IPS-18a (cell line): ENCODE results near the gene IQCB1.

Experiments used
- H3K27ac ChIP-seq: one replicate; pipeline ENCODE4 v1.5.1; 2013; ENCODE audit warnings: low read length
- H3K27me3 ChIP-seq: one replicate; pipeline ENCODE4 v1.6.1; 2013; ENCODE audit warnings: mild to moderate bottlenecking, low read length; ENCODE audit not compliant: control insufficient read depth, insufficient read depth
- H3K36me3 ChIP-seq: one replicate; pipeline ENCODE4 v1.6.1; 2013; ENCODE audit warnings: low read depth, low read length; ENCODE audit not compliant: control insufficient read depth
- H3K4me1 ChIP-seq: one replicate; pipeline ENCODE4 v1.6.1; 2013; ENCODE audit warnings: low read depth, low read length; ENCODE audit not compliant: control insufficient read depth
- H3K4me3 ChIP-seq: one replicate; pipeline ENCODE4 v1.5.1; 2013; ENCODE audit warnings: low read length
- H3K9ac ChIP-seq: one replicate; pipeline ENCODE4 v1.6.1; 2013; ENCODE audit warnings: mild to moderate bottlenecking, low read length, moderate library complexity
- H3K9me3 ChIP-seq: one replicate; pipeline ENCODE4 v1.6.1; 2013; ENCODE audit warnings: low read depth, low read length; ENCODE audit not compliant: control insufficient read depth

The IQCB1 gene

DNA sequence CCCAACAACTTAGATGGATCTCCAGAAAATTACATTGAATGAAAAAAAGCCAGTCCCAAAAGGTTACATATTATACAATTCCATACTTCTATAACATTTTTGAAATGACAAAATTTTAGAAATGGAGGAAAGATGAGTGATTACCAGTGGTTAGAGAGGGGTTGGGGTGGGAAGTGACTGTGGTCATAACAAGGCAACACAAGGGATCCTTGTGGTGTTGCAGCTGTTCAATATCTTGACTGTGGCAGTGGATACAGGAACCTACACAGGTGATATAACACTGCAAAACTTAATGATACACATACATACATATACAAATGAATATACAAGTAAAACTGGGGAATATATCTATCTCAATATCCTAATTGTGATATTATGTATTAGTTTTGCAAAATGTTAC lies 95.0 kb downstream of the IQCB1 start:
- H3K27ac ChIP-seq = no peak overlapping the region
- no peaks in the 10 kb centered on the region for H3K4me1 ChIP-seq
- no peaks in the 10 kb centered on the region for H3K36me3 ChIP-seq
- H3K27me3 ChIP-seq = no peaks in the 10 kb centered on the region
- no peaks in the 10 kb centered on the region for H3K9me3 ChIP-seq
- H3K4me3 ChIP-seq = no peak overlapping the region
- H3K9ac ChIP-seq = no peak overlapping the region

DNA sequence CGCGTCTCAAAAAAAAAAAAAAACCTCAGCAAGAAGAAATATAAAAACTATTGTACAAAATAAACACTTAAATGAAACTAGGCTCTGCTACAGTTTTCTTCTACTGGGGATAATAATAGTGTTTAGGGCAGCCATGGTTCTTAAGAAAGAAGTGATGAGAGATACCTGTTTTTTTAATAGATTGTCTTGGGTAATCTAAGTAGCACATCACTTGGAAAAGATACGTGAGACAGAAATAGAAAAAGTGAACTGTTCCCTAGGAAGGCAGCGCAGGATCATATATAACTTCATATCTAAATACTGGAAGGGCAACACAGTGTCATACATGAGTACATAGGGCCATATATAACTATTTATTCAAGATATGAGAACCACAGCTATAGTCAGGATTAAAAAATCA lies 97.2 kb downstream of the IQCB1 start:
- Histone ChIP-seq H3K27me3 (no peaks in the 10 kb centered on the region), H3K9ac (no peak overlapping the region), H3K4me1 (no peaks in the 10 kb centered on the region), H3K9me3 (no peaks in the 10 kb centered on the region), H3K27ac (no peak overlapping the region), H3K36me3 (no peaks in the 10 kb centered on the region), H3K4me3 (no peak overlapping the region)

DNA sequence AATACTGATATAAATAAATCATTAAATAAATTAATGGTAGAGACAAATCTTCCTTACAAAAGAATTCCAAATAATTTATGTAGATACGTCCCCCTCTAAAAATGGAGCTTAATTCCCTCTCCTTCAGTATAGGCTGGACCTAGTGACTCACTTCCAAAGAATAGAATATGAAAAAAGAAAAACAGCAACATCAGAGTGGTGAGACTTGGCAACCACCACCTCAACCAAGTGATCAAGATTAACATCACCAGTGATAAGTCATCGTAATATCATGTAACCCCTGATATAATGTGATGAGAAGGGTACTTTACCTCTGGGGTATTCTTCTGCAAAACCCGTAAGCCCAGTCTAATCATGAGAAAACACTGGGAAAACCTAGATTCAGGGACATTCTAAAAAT lies 98.7 kb downstream of the IQCB1 start:
- Histone ChIP-seq H3K36me3 (no peaks in the 10 kb centered on the region), H3K4me3 (no peak overlapping the region), H3K27me3 (no peaks in the 10 kb centered on the region), H3K9me3 (no peaks in the 10 kb centered on the region), H3K9ac (no peak overlapping the region), H3K27ac (no peak overlapping the region), H3K4me1 (no peaks in the 10 kb centered on the region)

DNA sequence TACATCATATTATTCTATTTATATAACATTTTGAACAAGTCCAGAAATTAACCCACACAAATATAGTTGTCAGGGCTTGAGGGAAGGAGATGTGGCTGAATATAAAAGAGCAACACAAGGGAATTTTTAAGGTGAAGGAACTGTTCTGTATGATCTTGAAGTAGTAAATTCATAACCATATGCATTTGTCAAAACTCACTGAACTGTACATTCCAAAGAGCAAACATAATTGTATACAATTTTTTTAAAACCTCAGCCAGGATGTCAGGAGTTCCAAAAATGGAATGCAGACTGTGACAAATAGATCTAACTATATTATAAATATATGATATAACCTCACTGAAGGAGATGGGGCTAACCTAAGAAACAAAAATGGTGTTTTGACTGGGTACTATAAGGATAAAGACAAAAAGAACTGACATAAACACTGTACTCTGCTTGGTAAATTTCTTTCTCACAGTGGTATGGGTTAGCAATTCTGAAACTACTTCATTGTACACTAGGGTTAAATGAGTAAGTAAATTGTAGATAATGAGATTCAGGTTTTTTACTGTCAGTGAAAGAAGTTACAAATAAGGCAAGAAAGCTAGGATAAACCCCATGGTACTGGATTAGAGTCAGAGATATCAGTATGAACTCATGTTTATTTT lies 99.7 kb downstream of the IQCB1 start:
- no peak overlapping the region for H3K4me3 ChIP-seq
- no peak overlapping the region for H3K27ac ChIP-seq
- H3K9ac ChIP-seq = no peak overlapping the region
- H3K36me3 ChIP-seq = no peaks in the 10 kb centered on the region
- H3K27me3 ChIP-seq = no peaks in the 10 kb centered on the region
- H3K4me1 ChIP-seq = no peaks in the 10 kb centered on the region
- H3K9me3 ChIP-seq = no peaks in the 10 kb centered on the region

DNA sequence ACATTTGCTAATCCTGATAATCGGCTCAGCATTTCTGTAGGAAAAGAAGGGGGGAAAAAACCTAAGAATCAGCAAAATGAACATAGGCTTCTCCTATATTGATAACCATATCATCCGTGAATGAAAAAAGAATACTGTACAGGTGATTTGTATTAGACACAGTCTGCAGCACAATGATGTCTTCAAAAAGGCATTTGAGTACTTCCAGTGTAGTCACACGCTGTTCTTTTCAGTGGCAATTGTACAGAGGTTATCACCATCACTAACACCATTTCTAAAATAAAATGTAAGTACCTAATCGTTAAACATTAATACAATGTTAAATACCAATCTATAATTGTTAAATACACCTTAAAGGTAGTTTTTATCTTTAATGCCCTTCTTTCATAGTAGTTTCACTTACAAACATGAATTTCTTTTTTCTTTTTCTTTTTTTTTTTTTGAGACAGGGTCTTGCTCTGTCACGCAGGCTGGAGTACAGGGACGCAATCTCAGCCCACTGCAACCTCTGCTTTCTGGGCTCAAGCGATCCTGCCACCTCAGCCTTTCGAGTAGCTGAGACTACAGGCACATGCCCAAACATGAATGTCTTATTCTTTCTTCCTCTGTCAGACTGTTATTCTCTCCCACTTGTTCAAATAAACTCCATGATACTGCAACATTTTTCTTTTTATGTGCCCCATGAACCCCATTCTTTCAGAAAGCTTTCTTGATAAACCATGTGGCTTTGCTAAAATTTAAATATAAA lies 103.7 kb downstream of the IQCB1 start:
- Histone ChIP-seq H3K36me3 (peaks cover 16% of the 10 kb centered on the region), H3K4me1 (no peaks in the 10 kb centered on the region), H3K4me3 (no peak overlapping the region), H3K27ac (no peak overlapping the region), H3K9ac (no peak overlapping the region), H3K27me3 (no peaks in the 10 kb centered on the region), H3K9me3 (no peaks in the 10 kb centered on the region)

DNA sequence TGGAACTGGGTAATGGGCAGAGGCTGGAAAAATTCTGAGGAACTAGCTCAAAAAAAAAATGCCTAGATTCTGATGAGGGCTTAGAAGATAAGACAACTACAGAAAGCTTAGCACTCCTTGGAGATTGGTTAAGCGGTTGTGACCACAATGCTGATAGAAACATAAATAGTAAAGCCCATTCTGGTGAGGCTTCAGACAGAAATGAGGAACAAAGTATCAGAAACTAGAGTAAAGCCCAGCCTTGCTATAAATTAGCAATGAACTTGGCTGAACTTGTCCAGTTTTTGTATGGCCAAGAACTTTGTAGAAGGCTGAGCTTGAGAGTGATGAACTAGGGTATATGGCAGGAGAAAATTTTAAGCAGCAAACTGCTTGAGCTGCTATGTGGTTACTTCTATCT lies 110.7 kb downstream of the IQCB1 start:
- Histone ChIP-seq H3K27ac (no peak overlapping the region), H3K4me3 (no peak overlapping the region), H3K27me3 (no peaks in the 10 kb centered on the region), H3K4me1 (no peaks in the 10 kb centered on the region), H3K36me3 (peaks cover 50% of the 10 kb centered on the region), H3K9me3 (no peaks in the 10 kb centered on the region), H3K9ac (no peak overlapping the region)

DNA sequence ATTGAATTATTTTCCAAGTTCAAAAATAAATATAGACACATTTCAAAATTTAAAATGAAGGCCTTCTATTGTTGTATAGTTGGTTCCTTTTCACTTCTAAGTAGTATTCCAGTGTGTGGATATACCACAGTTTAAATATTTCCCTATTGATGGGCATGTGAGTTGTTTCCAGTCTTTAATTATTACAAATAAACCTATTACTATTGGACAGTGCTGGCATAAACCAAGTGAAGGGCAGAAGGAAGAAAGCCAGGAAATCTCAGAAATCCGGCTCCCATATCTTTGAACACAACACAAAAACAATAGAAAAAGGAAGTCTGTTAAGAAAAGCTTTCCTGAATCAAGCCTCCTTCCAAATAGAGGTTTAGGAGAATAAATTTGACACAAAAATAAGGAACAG lies 111.4 kb downstream of the IQCB1 start:
- H3K9me3 ChIP-seq = no peaks in the 10 kb centered on the region
- no peak overlapping the region for H3K9ac ChIP-seq
- H3K27ac ChIP-seq = no peak overlapping the region
- H3K36me3 ChIP-seq = peaks cover 48% of the 10 kb centered on the region
- H3K4me3 ChIP-seq = no peak overlapping the region
- no peaks in the 10 kb centered on the region for H3K27me3 ChIP-seq
- no peaks in the 10 kb centered on the region for H3K4me1 ChIP-seq

DNA sequence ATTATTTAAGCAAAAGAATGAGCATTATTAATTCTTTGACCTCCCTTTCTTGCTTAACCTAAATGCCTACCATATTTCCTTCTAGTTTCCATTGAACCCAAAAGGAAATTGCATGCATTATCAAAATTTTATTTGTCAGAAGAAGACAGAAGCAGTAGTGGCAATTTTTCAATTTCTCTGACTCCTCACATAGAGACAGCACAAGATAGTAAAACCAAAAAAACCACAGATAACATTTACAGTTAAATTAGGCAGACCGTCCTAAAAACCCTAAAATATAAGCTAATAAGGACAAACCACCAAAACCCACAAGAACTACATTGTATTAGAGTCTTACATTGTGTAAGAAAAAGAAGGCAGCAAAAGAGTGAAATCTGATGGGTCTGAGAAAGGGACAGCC lies 112.4 kb downstream of the IQCB1 start:
- Histone ChIP-seq H3K9me3 (no peaks in the 10 kb centered on the region), H3K27me3 (no peaks in the 10 kb centered on the region), H3K27ac (no peak overlapping the region), H3K36me3 (peaks cover 54% of the 10 kb centered on the region), H3K9ac (no peak overlapping the region), H3K4me1 (no peaks in the 10 kb centered on the region), H3K4me3 (no peak overlapping the region)

DNA sequence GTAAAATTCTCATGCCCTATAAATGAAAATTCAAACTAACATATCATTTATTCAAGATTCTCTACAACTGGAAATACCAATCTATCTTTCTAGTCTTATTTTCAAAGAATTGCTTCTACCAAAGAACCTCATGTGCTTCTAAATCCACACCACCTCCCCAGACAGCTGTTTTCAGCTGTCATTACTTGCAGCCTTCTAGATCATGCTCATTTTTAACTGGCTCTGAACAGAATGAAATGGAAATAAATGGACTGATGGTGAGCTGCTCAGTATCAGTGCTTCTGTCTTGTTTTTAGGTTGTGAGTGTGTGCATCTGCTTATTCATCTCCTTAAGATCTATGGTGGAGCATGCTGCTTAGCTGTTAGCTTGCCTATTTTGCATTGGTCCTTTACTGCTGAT lies 114.7 kb downstream of the IQCB1 start:
- Histone ChIP-seq H3K9ac (no peak overlapping the region), H3K27me3 (no peaks in the 10 kb centered on the region), H3K27ac (no peak overlapping the region), H3K4me1 (no peaks in the 10 kb centered on the region), H3K36me3 (peaks cover 57% of the 10 kb centered on the region), H3K4me3 (no peak overlapping the region), H3K9me3 (no peaks in the 10 kb centered on the region)
